A673 (cell line): Measurements from ENCODE around the gene MRPL43.

Experiments used
- CTCF ChIP-seq: fragments of 300-800, 200-600 bp; sonication (generic); conservative IDR thresholded peaks from 2 replicates; pipeline ENCODE4 v1.5.1; 2017; ENCODE audit warnings: low read depth, mild to moderate bottlenecking, antibody characterized with exemption, low read length, moderate library complexity, mixed read lengths
- EZH2 ChIP-seq: fragments of 200-600 bp; sonication (generic); IDR thresholded peaks from 2 replicates; pipeline ENCODE4 v1.6.1; 2017; ENCODE audit warnings: borderline replicate concordance, low read depth, mild to moderate bottlenecking, mixed read lengths, antibody characterized with exemption, low read length; ENCODE audit not compliant: poor library complexity, severe bottlenecking

GRCh38 chr10:101011517-101012423 lies 24.5 kb upstream of the MRPL43 start:
- no peak for TF ChIP-seq EZH2
- peak; percentile 46 for TF ChIP-seq CTCF
